ENCODE results near the gene SARDH. TPM values are rescaled to one million over a fixed set of nuclear protein-coding genes. Genes with fewer than 3 reads are reported as not detected.

The SARDH gene
- total and polyA plus RNA-seq, 2 donors (not counting 1 experiment from before 2014, with no cell fraction given), result 2.5 to 4.8 TPM

DNA sequence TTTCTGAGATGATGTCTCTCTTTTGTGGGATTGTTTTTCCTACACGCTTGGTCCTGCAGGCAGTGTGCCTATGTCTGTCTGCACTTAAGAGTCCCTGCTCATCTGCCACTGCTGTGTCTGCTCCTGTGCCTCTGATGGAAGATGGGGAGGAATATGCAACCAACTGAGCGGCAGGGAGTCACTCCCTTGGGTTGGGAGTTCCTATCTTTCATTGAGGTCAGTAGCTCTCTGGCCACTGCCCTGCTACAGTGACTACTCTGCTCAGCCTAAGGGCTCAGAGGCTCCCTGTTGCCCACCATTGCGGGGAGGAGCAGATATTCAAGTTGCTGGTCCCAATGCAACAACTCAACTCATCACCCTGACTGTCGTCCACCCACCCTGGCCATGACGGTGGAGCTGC, 115.6 kb downstream of the SARDH start:
- H3K36me3 ChIP-seq (ENCODE audit: control insufficient read depth, insufficient read depth, low read length), result no peaks in the 10 kb centered on the region
- no peak for DNase-seq (ENCODE audit: low read depth in 2 of 2)
- no peaks in the 10 kb centered on the region for H4K20me1 ChIP-seq (ENCODE audit: control insufficient read depth, extremely low read depth, insufficient read depth, low read length)
- TF ChIP-seq EZH2 (IDR thresholded peaks at IDR 0.05; ENCODE audit: low read length, missing control alignments), result no peak
- TF ChIP-seq, protein P1, sequence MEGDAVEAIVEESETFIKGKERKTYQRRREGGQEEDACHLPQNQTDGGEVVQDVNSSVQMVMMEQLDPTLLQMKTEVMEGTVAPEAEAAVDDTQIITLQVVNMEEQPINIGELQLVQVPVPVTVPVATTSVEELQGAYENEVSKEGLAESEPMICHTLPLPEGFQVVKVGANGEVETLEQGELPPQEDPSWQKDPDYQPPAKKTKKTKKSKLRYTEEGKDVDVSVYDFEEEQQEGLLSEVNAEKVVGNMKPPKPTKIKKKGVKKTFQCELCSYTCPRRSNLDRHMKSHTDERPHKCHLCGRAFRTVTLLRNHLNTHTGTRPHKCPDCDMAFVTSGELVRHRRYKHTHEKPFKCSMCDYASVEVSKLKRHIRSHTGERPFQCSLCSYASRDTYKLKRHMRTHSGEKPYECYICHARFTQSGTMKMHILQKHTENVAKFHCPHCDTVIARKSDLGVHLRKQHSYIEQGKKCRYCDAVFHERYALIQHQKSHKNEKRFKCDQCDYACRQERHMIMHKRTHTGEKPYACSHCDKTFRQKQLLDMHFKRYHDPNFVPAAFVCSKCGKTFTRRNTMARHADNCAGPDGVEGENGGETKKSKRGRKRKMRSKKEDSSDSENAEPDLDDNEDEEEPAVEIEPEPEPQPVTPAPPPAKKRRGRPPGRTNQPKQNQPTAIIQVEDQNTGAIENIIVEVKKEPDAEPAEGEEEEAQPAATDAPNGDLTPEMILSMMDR (conservative IDR thresholded peaks at IDR 0.05 in 1 of 2, IDR thresholded peaks at IDR 0.05 in 1 of 2; ENCODE audit: low read depth in 1 of 2, low read length in 2 of 2), result no peak
- H3K27me3 ChIP-seq (ENCODE audit: control insufficient read depth, insufficient read depth, low read length), result no peaks in the 10 kb centered on the region
- H3K27ac ChIP-seq (ENCODE audit: insufficient read depth, low read length), result no peak overlapping the region
- no peak overlapping the region for H3K4me3 ChIP-seq (replicated peaks in 1 of 4; ENCODE audit: control extremely low read depth in 1 of 4, insufficient read depth in 1 of 4, low read depth in 3 of 4, low read length in 4 of 4)
- H3K4me2 ChIP-seq (ENCODE audit: extremely low read depth, insufficient read depth, low read length), result no peak overlapping the region
- no peaks in the 10 kb centered on the region for H3K9me3 ChIP-seq (ENCODE audit: control insufficient read depth, insufficient read depth, low read depth, low read length)
- no peak overlapping the region for H3K9ac ChIP-seq (ENCODE audit: insufficient read depth, low read length)
- no peaks in the 10 kb centered on the region for H3K79me2 ChIP-seq (ENCODE audit: control insufficient read depth, insufficient read depth, low read length)
- no peak overlapping the region for H2AFZ ChIP-seq (ENCODE audit: low read length)
- H3K4me1 ChIP-seq (ENCODE audit: control insufficient read depth, extremely low read depth, insufficient read depth, low read length), result no peaks in the 10 kb centered on the region

DNA sequence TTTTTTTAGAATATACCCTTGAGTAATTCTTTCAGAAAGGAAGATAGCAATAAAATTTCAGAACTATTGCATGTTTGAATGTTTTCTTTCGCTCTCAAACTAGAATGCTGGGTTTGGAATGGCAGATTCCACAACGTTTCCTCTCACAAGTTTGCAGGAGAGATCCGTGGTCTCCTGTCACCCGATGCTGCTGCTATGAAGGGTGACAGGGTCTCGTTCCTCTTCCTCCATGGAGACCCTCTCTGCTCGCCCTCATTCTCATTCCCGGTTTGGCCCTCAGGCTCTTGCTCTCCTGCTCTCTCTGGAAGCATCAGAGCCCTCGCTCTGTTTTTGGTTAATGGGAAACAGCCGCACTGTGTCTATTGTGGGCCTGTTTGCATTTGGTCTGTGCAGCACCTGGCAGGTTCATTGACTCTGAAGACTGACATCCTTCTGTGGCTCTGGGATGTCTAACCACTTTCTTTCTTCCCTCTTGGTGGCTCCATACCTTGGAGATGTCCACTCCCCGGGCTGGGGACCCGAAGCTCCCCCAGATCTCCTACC, 116.4 kb downstream of the SARDH start:
- Histone ChIP-seq H3K4me2 (ENCODE audit: extremely low read depth, insufficient read depth, low read length) (no peak overlapping the region), H2AFZ (ENCODE audit: low read length) (no peak overlapping the region), H3K27ac (ENCODE audit: insufficient read depth, low read length) (no peak overlapping the region), H3K4me3 (replicated peaks in 1 of 4; ENCODE audit: control extremely low read depth in 1 of 4, insufficient read depth in 1 of 4, low read depth in 3 of 4, low read length in 4 of 4) (no peak overlapping the region), H3K36me3 (ENCODE audit: control insufficient read depth, insufficient read depth, low read length) (no peaks in the 10 kb centered on the region), H3K9ac (ENCODE audit: insufficient read depth, low read length) (no peak overlapping the region), H3K79me2 (ENCODE audit: control insufficient read depth, insufficient read depth, low read length) (no peaks in the 10 kb centered on the region), H3K27me3 (ENCODE audit: control insufficient read depth, insufficient read depth, low read length) (no peaks in the 10 kb centered on the region), H3K4me1 (ENCODE audit: control insufficient read depth, extremely low read depth, insufficient read depth, low read length) (no peaks in the 10 kb centered on the region), H3K9me3 (ENCODE audit: control insufficient read depth, insufficient read depth, low read depth, low read length) (no peaks in the 10 kb centered on the region), H4K20me1 (ENCODE audit: control insufficient read depth, extremely low read depth, insufficient read depth, low read length) (no peaks in the 10 kb centered on the region)
- no peak for DNase-seq (ENCODE audit: low read depth in 2 of 2)
- TF ChIP-seq EZH2 (IDR thresholded peaks at IDR 0.05; ENCODE audit: low read length, missing control alignments), result no peak
- TF ChIP-seq, protein P1 (conservative IDR thresholded peaks at IDR 0.05 in 1 of 2, IDR thresholded peaks at IDR 0.05 in 1 of 2; ENCODE audit: low read depth in 1 of 2, low read length in 2 of 2), result no peak

DNA sequence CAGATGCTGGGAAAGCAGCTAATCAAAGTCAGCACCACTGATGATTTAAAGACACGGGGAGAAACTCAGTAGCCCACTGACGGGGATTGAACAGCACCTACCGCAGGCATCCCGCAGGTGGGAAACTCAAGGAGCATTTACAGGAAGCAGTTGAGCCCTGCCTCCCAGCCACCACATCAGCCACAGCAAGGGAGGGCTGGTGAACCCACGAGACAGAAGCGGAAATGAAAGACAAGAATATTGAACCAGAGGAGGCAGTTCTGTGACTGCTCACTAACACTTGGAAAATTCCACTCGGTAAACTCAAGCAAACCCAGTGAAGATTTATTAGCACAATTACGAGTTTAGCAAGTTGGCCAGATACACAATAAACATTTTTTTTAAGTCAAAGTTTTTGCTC, 118.4 kb downstream of the SARDH start:
- Histone ChIP-seq H3K4me3 (replicated peaks in 1 of 4; ENCODE audit: control extremely low read depth in 1 of 4, insufficient read depth in 1 of 4, low read depth in 3 of 4, low read length in 4 of 4) (no peak overlapping the region), H3K4me1 (ENCODE audit: control insufficient read depth, extremely low read depth, insufficient read depth, low read length) (no peaks in the 10 kb centered on the region), H3K36me3 (ENCODE audit: control insufficient read depth, insufficient read depth, low read length) (no peaks in the 10 kb centered on the region), H3K9me3 (ENCODE audit: control insufficient read depth, insufficient read depth, low read depth, low read length) (no peaks in the 10 kb centered on the region), H3K27ac (ENCODE audit: insufficient read depth, low read length) (no peak overlapping the region), H3K4me2 (ENCODE audit: extremely low read depth, insufficient read depth, low read length) (no peak overlapping the region), H4K20me1 (ENCODE audit: control insufficient read depth, extremely low read depth, insufficient read depth, low read length) (no peaks in the 10 kb centered on the region), H2AFZ (ENCODE audit: low read length) (no peak overlapping the region), H3K9ac (ENCODE audit: insufficient read depth, low read length) (no peak overlapping the region), H3K27me3 (ENCODE audit: control insufficient read depth, insufficient read depth, low read length) (peaks cover 2% of the 10 kb centered on the region), H3K79me2 (ENCODE audit: control insufficient read depth, insufficient read depth, low read length) (no peaks in the 10 kb centered on the region)
- TF ChIP-seq, protein P1 (conservative IDR thresholded peaks at IDR 0.05 in 1 of 2, IDR thresholded peaks at IDR 0.05 in 1 of 2; ENCODE audit: low read depth in 1 of 2, low read length in 2 of 2), result no peak
- TF ChIP-seq EZH2 (IDR thresholded peaks at IDR 0.05; ENCODE audit: low read length, missing control alignments), result no peak
- no peak for DNase-seq (ENCODE audit: low read depth in 2 of 2)

Data from fibroblast of lung (primary cell).